GM18505 (cell line): ENCODE results near the gene CASZ1.

Experiments used
- ATAC-seq: cut with Tn5 transposase; IDR thresholded peaks from one replicate; pipeline ENCODE4 v1.9.1; 2021; ENCODE audit not compliant: unreplicated experiment
- POLR2A ChIP-seq: IDR thresholded peaks from 4 replicates; pipeline ENCODE4 v1.6.1; 2011; ENCODE audit warnings: borderline replicate concordance; ENCODE audit not compliant: insufficient read depth, insufficient read length; ENCODE audit errors: extremely low read depth

The CASZ1 gene

DNA sequence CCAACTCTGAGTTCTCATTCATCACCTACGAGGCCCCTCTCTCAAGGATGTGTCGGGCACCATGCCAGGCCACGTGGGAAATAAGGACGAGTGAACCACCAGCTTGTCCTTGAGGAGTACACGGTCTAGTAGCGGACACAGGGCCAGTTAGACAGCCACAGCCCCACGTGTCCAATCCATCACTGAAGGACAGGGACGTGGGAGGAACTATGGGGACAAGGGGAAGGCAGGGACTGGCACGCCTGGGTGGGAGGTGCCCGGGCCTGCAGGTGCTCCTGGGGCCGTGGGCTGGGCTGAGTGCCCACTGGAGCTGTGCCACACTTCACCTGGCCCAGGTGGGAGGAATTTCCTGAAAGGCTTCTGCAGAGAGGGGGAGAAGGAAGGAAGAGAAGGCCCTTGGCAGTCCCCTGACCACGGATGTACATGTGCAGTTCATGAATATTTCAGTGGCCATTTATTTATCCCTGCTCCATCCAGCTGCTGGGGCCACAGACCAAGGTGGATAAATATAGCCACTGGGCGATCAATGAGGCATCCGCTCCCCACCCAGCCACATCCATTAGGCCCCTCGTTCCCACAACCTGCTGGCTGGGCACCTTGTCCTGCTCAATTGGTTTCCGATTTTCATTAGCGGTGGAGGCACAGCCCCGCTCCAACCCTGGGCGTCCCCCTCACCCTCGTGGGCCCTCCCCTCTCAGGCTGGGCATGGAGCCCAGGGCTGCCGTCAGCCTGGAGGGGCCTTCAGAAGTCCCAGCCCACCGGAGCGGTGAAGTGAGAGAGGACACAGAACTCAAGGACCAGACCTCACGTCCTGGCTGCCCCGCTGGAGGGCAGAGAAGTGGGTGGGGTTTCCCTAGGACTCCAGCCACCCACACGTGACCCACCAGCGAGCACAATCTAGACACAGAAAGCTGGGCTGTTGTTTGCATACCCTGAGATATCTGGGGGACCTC is 59.5 kb downstream of the CASZ1 start:
- TF ChIP-seq POLR2A: no peak
- no peak for ATAC-seq

- ATAC-seq: no peak
- TF ChIP-seq POLR2A: no peak
Observed at GRCh38 chr1:10735563-10736305, 60.7 kb downstream of the CASZ1 start.

GRCh38 chr1:10734962-10735544 is 61.4 kb downstream of the CASZ1 start:
- no peak for TF ChIP-seq POLR2A
- no peak for ATAC-seq

GRCh38 chr1:10734375-10734774 is 62.1 kb downstream of the CASZ1 start:
- ATAC-seq: no peak
- TF ChIP-seq POLR2A: no peak

- TF ChIP-seq POLR2A: no peak
- no peak for ATAC-seq
Observed at GRCh38 chr1:10733474-10734366, 62.7 kb downstream of the CASZ1 start.

GRCh38 chr1:10730985-10731384 is 65.5 kb downstream of the CASZ1 start:
- TF ChIP-seq POLR2A: no peak
- no peak for ATAC-seq

GRCh38 chr1:10728595-10729410 is 67.6 kb downstream of the CASZ1 start:
- no peak for ATAC-seq
- no peak for TF ChIP-seq POLR2A

DNA sequence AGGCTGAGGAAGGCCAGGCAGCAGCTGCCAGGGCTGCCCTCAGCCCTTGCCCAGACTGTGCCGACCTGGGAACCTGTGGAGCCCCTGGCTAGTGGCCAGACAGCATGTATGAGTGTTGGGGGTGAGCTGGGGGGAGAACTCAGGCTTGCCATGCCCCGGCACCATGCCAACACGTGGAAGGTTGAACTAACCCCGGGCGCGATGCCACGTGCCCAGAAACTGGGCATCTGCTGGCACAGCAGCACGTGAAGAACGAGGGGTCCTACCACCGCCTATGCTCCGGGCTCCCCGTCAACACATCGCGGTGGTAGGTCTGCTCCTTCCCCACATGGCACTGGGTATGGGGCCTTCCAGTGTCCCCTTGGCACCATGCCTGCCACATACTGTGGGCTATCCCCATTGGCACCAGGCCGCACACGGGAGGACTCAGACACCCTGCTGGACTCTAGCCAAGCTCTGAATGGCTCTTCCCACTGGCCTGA is 68.7 kb downstream of the CASZ1 start:
- no peak for TF ChIP-seq POLR2A
- ATAC-seq: no peak

DNA sequence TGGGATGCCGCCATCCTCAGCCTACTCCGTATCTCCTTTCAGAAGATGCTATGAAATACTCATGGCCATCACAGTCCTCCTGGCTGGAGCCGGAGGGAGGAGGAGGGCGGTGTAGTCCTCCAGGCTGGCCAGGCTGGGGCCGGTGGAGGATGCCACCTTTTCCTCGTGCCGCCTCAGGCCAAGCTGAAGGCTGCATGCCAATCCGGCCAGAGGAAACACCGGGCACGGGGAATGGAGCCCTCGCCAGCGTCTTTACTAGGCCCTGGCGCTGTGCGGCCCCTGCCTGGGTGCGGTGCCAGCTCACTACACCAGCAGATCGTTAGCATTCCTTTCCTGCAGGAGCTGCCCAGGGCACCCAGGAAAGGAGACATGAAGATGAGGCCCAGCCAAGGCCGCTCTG is 70.1 kb downstream of the CASZ1 start:
- no peak for ATAC-seq
- no peak for TF ChIP-seq POLR2A

DNA sequence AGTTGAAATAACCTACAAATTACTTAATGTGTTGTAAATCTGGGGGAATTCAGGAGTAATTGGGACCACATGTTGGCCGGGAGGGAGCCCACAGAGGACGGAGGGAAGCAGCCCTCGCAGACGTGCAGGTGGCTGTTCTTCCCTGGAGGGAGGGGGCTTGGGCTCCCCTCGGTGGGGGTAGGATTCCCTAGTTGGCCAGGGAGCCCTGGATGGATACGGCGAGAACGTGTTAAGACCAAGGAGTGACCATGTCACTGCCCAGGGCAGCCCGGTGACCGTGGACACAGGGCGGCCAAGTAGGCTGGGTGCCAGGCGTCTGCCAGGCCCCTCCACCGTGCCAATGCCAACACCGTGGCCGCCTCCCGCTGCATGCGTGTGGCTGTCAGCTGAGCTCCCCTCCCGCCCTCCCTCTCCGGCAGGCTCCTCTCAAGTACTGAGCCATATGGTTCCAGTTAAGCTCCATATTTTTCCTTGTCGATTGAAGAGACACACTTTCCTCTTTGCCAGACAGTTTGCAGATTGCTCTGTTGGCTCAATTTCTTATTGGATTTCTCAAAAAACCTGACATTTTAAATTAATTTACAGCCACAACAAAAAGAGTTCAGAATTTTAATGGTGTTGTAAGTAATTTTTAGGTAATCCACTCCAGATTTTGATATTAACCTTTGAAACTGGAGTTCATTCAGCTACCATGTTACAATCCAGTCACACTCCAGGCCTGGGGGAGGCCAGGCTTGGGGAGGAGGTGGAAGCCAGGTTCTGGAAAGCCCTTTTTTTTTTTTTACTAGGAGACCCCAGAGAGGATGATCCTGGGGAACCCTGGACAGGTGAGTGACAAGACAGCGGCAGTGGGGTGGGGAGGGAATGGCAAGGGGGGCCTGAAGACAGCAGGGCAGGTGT is 71.2 kb downstream of the CASZ1 start:
- TF ChIP-seq POLR2A: no peak
- ATAC-seq: no peak

GRCh38 chr1:10724511-10724910 is 71.9 kb downstream of the CASZ1 start:
- TF ChIP-seq POLR2A: no peak
- ATAC-seq: no peak
